ENCODE results near the gene FCRL6. TPM values are rescaled to one million over a fixed set of nuclear protein-coding genes. Genes with fewer than 3 reads are reported as not detected.

Gene FCRL6
- total RNA-seq, 2 donors from 2014 or later, result 0.29 to 0.42 TPM

GRCh38 chr1:159791461-159791860 lies 10.7 kb upstream of the FCRL6 start:
- intact Hi-C loops (cut with DNase I), result loop anchor here (10.0 kb wide), 2 partner anchors 93 to 213 kb away; no protein-coding TSS in a partner anchor
- DNase-seq (ENCODE audit: low spot score), result no peak

DNA sequence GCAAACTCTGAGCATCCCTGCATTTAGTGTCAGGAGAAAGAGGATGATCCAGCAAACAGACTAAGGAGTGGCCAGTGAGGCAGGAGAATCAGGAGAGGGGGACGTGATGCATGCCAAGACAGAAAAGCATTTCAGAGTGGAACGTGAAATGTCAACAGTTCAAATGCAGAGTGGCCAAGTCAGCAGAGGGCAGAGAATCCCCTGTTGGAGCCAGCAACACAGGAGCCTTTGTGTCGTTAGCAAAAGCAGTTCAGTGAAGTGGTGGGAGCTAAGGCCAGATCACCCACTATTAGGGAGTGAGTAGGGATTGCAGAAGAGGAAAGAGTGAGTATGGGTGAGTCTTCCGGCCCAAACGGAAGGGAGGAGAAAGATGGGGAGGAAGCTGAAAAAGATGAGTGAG lies 6.6 kb upstream of the FCRL6 start:
- intact Hi-C loops (cut with DNase I), result loop anchor here (5.0 to 10.0 kb wide), 3 partner anchors 89 to 209 kb away; no protein-coding TSS in a partner anchor
- no peak for DNase-seq (ENCODE audit: low spot score)

DNA sequence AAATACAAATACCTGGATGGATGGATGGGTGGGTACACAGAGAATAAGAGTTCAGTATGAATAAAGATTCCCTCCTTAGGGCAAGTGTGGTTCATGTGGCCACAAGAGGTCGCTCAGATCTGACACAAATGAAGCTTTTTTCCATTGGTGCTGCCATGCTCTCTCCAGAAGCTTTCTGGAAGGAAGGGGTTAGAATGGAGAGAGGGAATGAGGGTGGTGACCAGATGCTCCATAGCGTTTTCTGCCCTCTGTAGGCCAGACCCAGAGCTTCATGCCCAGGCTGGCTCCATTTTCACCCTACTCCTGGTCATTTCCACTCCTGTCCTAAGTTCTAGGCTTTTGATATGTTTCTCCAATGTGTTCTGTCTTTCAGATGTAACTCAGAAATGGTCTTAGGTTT lies 3.3 kb upstream of the FCRL6 start:
- intact Hi-C loops (cut with DNase I), result loop anchor here (5.0 to 10.0 kb wide), 3 partner anchors 86 to 206 kb away; no protein-coding TSS in a partner anchor
- no peak for DNase-seq (ENCODE audit: low spot score)

GRCh38 chr1:159799446-159799985 lies 2.6 kb upstream of the FCRL6 start:
- DNase-seq (ENCODE audit: low spot score), result no peak
- intact Hi-C loops (cut with DNase I), result loop anchor here (5.0 to 10.0 kb wide), 3 partner anchors 85 to 205 kb away; no protein-coding TSS in a partner anchor

DNA sequence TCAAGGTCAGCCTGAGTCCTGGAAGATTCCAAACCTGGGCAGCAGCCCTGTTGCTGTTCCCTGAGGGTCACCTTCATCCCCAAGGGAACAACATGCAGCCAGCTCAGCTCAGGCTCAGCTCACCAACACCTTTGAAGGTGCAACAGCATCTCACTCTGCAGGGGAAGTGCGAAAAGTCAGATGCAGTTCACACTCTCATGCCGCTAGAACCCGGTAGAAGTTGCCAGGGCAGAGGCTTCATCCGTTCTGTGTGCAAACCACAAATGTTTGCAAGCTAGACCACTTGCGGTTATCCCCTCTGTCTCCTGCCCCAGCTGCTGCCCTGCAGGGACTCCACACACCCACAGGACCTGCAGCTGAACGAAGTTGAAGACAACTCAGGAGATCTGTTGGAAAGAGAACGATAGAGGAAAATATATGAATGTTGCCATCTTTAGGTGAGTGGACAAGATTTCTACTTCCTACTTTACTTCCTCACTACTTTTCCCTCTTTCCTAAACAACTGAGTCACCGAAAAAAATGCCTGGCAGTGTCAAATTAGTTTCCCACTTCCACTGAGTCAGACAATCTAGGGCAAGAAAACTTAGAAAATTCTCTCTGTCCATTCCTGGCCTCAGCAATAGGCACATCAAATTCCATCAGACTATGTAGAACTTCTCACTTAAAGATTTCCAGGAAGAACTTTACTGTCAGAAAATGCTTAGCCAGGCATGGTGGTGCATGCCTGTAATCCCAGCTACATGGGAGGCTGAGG lies 1.8 kb upstream of the FCRL6 start:
- intact Hi-C loops (cut with DNase I), result no loop called here
- no peak for DNase-seq (ENCODE audit: low spot score)

DNA sequence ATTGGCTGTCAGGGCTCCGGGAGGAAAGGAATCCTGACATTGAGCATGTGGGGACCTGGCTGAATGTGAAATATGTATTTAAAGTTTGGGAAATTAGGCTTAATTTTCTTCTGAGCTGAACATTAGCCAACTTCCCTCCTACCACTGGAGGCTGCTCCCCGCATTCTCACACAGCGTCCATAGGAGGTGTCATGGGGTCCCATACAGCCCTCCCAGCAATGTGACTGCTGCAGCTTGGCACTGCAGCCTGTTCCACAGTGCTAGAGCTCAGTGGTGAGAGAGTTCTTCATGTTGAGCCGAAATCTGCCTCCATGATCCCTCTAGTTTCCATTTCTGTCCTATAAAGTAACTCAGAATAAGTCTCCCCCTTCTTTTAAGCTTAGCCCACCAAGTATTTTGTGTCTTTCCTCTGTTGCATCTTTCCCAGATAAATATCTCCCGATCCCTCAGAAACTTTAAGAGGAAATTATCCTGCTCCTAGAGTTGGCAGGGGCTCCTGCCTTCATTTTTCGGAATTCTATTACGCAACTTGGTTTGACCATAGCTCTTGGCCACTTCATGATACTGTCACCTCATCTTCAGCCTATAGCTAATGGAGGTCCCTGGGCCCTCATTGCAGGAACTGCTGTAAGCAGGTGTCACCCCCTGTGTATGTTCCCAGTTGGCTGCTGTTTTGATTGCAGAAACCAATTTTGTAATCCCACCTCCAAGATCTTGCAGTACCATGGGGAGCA lies 2.0 kb downstream of the FCRL6 start:
- no peak for DNase-seq (ENCODE audit: low spot score)
- intact Hi-C loops (cut with DNase I), result loop anchor here in 1 of 2 donors (1.0 kb wide), 1 partner anchor 22 kb away; the partner anchor contains the start of gene SLAMF8

DNA sequence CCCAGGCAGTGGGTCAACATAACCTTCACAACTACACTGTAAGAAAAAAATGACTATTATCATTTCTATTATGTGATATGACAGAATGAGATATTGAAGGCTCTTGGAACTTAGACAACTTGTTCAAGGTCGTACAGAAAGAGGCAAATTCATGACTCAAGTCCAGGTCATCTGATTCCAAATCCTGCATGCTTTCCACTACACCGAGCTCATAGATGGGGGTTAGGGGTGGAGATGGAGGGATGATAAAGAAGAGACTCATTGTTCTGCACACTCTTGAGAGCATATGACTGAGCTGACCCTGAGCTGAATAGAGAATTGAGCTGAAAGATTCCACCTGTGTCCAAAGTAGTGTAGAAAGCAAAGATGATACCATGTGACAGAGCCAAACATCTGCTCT lies 2.8 kb downstream of the FCRL6 start:
- intact Hi-C loops (cut with DNase I), result loop anchor here in 1 of 2 donors (1.0 kb wide), 1 partner anchor 21 kb away; the partner anchor contains the start of gene SLAMF8
- no peak for DNase-seq (ENCODE audit: low spot score)

DNA sequence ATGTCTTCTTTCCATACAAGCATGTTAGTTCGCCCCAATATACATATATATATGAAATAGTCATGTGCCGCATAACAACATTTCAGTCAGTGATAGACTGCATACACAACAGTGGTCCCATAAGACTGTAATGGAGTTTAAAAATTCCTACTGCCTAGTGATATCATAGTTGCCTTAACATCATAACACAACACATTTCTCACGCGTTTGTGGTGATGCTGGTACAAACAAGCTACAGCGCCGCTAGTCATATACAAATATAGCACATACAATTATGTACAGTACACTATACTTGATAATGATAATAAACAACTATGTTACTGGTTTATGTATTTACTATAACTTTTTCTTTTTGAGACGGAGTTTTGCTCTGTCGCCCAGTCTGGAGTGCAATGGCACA lies 13.8 kb downstream of the FCRL6 start:
- intact Hi-C loops (cut with DNase I), result no loop called here
- DNase-seq (ENCODE audit: low spot score), result no peak

DNA sequence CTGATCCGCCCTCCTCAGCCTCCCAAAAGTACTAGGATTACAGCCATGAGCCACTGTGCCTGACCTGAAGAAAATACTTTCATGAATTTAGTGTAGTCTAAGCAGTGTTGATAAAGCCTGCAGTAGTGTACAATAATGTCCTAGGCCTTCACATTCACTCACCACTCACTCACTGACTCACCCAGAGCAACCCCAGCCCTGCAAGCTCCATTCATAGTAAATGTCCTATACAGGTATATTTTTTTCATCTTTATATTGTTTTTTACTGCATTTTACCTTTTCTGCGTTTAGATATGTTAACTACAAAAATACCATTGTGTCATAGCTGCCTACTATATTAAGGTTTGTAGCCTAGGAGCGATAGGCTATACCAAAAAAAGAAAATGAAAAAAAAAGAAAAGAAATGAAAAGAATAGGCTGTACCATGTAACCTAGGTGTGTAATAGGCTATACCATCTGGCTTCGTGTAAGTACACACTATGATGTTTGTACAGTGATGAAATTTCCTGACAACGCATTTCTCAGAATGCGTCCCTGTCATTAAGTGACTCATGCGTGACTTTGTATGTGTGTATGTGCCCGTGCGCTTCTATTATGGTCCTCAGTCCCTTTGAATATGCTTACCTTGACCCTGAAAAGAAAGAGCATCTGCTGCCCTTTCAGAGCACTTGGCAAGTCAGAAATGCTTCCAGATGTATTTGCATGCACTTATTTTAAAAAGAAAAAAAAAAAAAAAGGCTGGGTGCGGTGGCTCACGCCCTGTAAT lies 15.3 kb downstream of the FCRL6 start:
- no peak for DNase-seq (ENCODE audit: low spot score)
- intact Hi-C loops (cut with DNase I), result no loop called here

- no peak for DNase-seq (ENCODE audit: low spot score)
- intact Hi-C loops (cut with DNase I), result no loop called here
Measured at GRCh38 chr1:159821171-159821867, 19.2 kb downstream of the FCRL6 start.

GRCh38 chr1:159823406-159823805 lies 21.2 kb downstream of the FCRL6 start:
- DNase-seq (ENCODE audit: low spot score), result no peak
- intact Hi-C loops (cut with DNase I), result no loop called here

DNA sequence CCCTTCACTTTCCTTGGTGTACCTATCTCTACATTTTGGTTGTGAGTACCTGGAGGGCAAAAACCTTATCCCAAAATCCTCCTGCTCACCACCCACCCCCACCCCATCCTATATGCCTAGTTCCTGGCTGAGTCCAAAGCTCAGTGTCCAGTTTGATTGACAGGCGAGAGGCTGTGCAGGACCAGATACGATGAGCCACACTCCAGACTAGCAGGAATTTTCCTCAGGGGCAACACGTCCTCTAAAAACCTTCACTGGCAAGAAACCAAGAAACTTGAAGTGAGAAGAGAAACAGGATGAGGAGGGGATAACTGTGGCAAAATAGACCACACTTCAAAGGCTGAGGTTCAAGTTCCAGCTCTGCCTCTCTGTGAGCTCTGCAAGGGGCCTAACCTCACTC lies 23.4 kb downstream of the FCRL6 start:
- intact Hi-C loops (cut with DNase I), result no loop called here
- DNase-seq (ENCODE audit: low spot score), result no peak

DNA sequence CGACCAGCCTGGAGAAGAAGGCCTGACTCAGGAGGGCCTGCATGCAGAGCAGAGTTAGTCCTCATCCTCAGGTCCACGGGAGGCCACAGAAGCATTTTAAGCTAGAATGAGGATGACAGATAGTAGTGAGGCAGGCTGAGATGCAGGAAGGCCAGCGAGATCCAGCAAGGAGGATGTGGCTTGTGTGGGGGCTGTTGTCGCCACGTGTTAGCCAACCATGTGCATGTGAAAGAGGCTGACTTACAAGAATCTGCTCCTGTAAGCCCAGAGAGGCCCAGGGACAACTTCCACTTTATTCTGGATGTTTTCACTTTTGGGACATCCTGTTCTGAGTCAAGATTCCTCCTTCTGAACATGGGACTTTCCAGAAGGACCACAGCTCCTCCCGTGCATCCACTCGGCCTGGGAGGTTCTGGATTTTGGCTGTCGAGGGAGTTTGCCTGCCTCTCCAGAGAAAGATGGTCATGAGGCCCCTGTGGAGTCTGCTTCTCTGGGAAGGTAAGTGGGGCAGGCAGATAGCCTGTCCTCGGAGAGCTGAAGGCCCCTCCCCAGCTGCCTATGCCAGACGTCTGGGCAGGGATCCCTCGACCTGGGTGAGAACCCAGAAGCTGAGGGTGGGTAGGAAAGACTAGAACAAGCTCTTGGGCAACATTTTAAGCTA lies 24.4 kb downstream of the FCRL6 start, which contains the start of gene SLAMF8:
SLAMF8 (plus strand) TSS at position 433 of the 661 bp plus-strand sequence; CDS start at position 459, 26 bp downstream.
- DNase-seq (ENCODE audit: low spot score), result no peak
- intact Hi-C loops (cut with DNase I), result loop anchor here in 1 of 2 donors (1.0 kb wide), 1 partner anchor 22 kb away; no protein-coding TSS in a partner anchor

GRCh38 chr1:159827102-159827490 lies 24.9 kb downstream of the FCRL6 start:
- intact Hi-C loops (cut with DNase I), result no loop called here
- DNase-seq (ENCODE audit: low spot score), result no peak

DNA sequence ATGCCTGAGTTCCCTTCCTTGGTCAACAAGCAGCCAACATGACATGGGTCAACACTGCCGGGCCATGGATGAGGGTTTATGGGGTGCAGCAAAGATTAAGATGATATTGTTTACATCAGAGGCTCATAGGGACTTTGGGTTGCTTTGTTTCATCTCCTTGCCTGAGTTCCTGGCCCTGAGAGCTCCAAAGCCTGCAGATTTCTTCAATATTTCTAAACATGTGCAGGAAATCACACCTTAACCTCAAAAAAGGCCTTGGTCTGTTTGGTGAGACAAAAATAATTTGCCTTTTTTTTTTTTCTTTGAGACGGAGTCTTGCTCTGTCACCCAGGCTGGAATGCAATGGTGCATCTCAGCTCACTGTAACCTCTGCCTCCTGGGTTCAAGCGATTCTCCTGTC lies 25.4 kb downstream of the FCRL6 start:
- intact Hi-C loops (cut with DNase I), result no loop called here
- DNase-seq (ENCODE audit: low spot score), result no peak

DNA sequence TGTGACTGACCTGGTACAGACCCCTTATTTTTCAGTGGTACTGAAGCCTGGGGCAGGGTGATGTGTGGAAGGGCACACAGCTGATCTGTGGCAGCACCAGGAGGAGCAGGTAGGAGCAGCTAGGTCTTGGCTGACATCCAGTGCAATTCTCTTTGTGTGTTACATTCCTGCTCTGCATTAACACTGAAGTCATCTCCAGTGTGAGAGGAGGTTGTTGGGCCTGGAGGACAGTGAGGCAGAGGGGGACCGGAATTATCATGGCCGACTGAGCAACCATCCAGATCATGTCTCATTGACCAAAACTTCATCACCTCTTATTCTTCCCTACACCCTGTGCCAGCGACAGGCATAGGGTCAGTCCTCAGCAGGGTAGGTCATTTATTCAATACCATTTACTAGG lies 26.0 kb downstream of the FCRL6 start:
- intact Hi-C loops (cut with DNase I), result no loop called here
- DNase-seq (ENCODE audit: low spot score), result no peak

DNA sequence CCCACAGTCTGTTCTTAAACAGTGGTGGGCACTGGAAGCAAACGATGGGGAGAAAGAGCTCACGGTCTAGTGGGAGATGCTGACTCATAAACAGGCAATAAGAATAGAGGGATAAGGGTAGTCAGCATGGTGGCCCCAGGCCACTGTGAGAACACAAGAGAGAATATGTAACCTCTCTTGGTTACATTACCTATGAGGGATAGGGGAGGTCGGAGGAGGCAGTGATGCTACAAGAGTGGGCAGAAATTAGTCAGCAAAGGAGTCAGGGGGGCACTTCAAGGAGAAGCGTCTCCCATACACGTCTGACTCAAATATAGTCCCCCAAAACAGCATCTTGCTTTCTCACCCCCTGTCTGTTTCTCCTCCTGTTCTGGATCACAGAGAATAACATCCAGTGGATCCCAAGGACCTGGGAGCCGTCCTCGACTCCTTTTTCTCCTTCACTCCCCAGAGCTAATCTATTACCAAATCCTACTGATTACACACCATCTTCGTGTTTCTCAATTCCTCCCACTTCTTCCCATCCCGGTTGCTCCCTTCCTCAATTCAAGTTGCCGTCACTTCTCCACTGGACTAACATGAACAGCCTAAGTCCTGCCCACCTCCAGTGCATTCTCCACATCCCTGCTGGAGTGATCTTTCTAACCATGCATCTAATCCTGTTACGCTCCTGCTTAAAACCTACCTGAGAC lies 26.6 kb downstream of the FCRL6 start:
- intact Hi-C loops (cut with DNase I), result no loop called here
- DNase-seq (ENCODE audit: low spot score), result no peak

DNA sequence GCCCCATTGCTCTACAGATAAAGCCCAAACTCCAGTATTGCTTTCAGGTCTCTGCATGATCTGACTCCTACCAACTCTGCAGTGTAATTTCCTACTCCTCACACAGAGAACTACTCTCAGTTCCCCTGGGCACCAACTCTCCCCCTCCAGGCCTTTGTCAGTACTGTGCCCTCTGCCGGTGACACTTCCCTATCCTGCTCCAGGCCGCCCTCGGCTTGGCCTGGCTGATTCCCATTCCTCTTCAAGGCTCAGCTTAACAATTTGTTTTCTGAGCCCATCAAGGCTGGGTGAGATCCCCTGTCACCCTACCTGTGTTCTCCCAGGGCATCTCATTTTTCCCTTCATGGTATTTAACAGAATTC lies 27.1 kb downstream of the FCRL6 start:
- intact Hi-C loops (cut with DNase I), result no loop called here
- DNase-seq (ENCODE audit: low spot score), result no peak

Data from posterior vena cava (tissue), 2 donors.